Fibroblast of skin of left biceps (primary cell): ENCODE results near the gene RADX.

Source experiments
- DNase-seq, 2 experiments: peaks; one replicate each; pipeline ENCODE4 v3.0.0-alpha.2; 2013; ENCODE audit warnings: low read depth in 2 of 2

The RADX gene

GRCh38 chrX:106692425-106693065 is 80.8 kb downstream of the RADX start:
- DNase-seq, result no peak

DNA sequence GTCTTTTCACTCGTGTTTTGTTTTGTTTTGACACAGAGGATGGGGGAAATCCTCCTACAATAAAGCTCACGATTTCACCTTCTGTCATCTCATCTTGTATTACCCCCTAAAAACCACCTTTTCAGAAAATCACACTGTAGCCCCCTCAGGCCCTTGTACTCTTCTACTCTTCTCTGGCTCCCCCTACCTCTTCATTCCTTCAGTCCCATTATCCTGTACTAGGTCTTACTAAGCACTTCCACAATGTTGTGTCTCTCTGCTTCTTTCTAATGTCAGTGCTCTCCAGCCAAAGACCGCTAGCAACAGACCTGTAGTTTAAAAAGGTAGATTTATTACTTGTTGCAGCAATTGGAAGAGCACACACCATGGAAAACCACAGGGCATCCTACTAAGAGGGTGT is 84.7 kb downstream of the RADX start:
- DNase-seq, result no peak

DNA sequence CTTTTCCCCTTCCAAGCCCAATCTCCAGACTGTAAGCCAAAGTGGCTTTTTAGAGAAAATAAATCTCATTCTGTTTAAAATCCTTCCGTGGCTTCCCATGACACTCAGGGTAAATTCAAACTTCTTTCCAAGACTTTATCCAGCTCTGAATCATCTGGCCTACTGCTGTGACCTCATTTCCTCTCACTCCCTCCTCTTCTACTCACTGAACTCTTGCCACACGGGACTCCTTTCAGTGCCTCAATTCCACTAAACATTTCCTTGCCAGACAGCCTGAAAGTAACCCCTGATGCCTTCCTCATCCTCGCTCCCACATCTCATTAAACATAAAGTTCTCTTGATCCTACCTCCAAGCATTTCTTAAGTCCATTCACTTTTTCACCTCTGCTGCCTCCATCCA is 86.9 kb downstream of the RADX start:
- no peak for DNase-seq

DNA sequence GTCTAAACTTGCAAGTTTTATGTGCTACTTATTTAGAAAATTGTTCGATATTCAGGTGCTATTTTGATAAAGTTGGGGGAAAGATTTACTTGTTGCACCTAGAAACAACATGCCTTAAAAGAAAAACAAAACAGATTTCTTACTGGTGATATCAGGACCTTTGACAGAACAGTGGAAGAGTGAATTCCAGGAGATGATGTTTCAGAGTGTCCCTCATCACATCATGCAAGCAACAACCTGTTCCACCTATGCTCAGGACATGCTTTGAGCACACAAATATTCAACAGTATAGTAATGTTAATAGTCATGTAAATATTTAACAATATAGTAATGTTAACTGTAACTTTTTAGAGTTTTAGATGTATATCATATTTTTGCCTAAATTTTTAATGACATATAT is 90.9 kb downstream of the RADX start:
- no peak for DNase-seq

DNA sequence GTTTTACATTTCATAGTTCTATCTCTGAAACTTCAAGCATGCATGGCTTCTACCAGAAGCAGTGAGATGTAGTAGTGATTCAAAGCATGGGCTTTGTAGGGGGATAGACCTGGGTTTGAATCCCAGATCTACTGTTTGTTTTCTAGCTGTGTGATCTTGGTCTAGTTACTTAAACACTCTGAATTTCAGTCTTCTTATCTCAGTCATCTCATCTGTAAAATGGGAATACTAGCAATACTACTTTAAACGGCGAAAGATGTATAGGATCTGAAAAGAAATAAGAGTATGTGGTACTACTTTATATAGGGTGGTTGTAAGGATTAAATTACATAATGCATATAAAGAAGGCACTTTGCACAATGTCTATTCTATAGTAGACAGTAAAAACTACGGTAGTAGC is 94.7 kb downstream of the RADX start:
- no peak for DNase-seq

DNA sequence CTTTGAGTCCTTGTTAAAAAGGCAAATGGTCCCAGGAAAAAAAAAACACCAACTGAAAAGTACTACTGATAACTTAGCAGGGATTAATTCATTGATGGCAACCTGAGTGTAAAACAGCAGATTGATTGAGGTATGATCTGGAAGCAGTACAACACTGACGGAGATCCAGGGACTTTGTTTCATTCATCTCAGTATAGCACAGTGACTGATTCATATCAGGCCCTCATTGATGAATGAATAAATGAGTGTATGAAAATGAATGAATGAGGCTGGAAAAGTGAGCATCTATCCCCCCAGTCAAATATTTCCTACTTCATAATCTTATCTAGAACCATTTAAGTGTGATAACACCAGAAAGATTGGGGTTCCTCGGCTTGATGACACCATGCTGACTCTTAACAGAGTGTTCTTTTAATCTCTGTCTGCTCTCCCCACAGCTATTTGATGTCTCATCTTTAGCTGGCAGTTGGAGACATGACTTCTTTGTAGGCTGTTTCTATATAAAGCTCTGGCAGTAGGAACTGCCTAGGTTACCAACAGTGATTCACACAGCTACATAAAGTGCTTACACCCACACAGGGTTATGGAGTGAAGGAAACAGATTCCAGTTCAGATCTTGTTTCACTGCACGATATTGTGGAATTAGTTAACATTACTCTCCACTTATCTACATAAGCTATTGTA is 96.1 kb downstream of the RADX start:
- DNase-seq, result peak; percentile 66 to 70

GRCh38 chrX:106710771-106711170 is 99.0 kb downstream of the RADX start:
- no peak for DNase-seq

DNA sequence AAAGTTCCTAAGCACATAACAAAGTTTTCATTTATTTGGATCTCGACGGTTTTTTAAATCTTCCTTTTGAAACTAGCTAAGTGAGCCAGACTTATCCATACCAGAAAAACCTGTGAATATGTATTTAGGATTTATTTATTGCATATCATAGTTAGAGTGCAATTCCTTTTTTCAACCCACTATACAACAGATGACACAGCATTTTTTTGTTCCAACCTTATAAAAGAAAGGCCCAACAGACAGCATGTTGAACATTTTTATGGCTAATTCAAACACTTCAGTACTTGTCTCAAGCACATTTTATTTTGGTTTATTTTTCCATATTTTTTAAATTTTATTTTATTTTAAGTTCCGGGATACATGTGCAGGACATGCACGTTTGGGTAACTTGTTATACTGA is 99.6 kb downstream of the RADX start:
- DNase-seq, result no peak

- DNase-seq, result no peak
Measured at GRCh38 chrX:106716004-106716403, 104.2 kb downstream of the RADX start.

- no peak for DNase-seq
Measured at GRCh38 chrX:106716463-106716862, 104.7 kb downstream of the RADX start.

GRCh38 chrX:106718709-106719108 is 106.9 kb downstream of the RADX start:
- DNase-seq, result no peak

- no peak for DNase-seq
Measured at GRCh38 chrX:106725931-106726330, 114.2 kb downstream of the RADX start.

DNA sequence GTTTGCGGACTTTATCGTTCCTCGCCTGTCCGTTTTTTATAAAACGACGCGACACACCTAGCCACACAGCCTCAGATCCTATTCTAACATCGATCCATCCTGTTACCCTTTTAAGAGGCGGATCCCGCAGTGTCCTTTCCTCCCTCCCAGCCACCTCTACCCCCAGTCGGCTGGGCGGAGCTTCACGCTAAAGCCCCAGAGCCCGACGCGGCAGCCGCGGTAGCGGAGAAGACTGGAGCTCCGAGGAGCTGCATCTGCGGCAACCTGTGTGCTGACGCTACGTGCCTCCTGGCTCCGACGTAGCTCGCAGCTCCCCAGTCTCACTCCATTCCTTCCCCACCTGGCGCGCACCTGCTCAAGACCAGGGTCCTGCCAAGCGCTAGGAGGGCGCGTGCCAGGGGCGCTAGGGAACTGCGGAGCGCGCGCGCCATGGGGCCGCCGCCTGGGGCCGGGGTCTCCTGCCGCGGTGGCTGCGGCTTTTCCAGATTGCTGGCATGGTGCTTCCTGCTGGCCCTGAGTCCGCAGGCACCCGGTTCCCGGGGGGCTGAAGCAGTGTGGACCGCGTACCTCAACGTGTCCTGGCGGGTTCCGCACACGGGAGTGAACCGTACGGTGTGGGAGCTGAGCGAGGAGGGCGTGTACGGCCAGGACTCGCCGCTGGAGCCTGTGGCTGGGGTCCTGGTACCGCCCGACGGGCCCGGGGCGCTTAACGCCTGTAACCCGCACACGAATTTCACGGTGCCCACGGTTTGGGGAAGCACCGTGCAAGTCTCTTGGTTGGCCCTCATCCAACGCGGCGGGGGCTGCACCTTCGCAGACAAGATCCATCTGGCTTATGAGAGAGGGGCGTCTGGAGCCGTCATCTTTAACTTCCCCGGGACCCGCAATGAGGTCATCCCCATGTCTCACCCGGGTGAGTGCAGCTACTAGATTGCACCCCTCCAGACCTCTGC is 115.0 kb downstream of the RADX start, which contains the start of gene RNF128:
RNF128 (plus strand) TSS at position 217 of the 953 bp plus-strand sequence; CDS start at position 430, 213 bp downstream.
- no peak for DNase-seq

DNA sequence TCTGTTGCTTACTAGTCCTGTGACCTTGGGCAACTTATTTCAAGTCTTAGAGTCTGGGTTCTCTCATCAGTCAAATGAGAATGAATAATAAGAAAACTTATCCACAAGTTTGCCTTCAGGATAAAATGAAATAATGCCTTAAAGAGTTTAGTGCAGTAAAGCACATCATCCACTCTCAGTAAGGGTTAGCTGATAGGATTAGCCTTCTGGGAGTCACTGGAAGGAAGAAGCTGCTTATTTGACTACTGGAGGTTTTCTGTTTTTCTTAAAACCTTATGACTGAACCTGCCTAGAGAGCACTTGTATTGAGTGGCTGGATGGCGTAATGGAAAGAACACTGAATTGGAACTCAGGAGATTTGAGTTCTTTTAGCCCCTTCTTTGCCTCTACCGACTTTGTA is 116.6 kb downstream of the RADX start:
- DNase-seq, result no peak
